Thoracic aorta (tissue), 2 donors: Measurements from ENCODE around the gene LRRTM2. TPM values are rescaled to one million over a fixed set of nuclear protein-coding genes. Genes with fewer than 3 reads are reported as not detected.
"Not testable (repeated sequence)": the region's sequence is repeated elsewhere in the genome, so short reads cannot be mapped to it uniquely, and the experiment has no call there.

Experiments used
- ATAC-seq: fragments of 150-250 bp; one replicate; pipeline ENCODE4 v1.8.0; 2017; ENCODE audit warnings: low read depth; ENCODE audit not compliant: insufficient number of reproducible peaks, low FRiP score
- DNase-seq: peaks from one replicate; pipeline ENCODE4 v3.0.0-alpha.2; 2020; ENCODE audit warnings: low spot score
- H3K27ac ChIP-seq, 2 donors: fragments of 200-600 bp; sonication (generic); 1 replicate in 1 of 2; 2 replicates in 1 of 2; pipeline ENCODE4 v1.5.1; 2016; ENCODE audit warnings: mild to moderate bottlenecking in 2 of 2, moderate library complexity in 2 of 2
- H3K27me3 ChIP-seq: fragments of 200-600 bp; sonication (generic); replicated peaks from 2 replicates; pipeline ENCODE4 v1.6.0; 2016; ENCODE audit warnings: mild to moderate bottlenecking; ENCODE audit not compliant: insufficient read depth
- H3K36me3 ChIP-seq: fragments of 200-600 bp; sonication (generic); one replicate; pipeline ENCODE4 v1.5.1; 2016
- H3K4me1 ChIP-seq, 2 donors: fragments of 200-600 bp; sonication (generic); 1 replicate in 1 of 2; 2 replicates in 1 of 2; pipeline versions ENCODE4 v1.5.1 to v1.6.0; 2016; ENCODE audit warnings: low read depth in 2 of 2, mild to moderate bottlenecking in 1 of 2; ENCODE audit not compliant: control insufficient read depth in 1 of 2
- H3K4me3 ChIP-seq: fragments of 200-600 bp; sonication (generic); 2 replicates; pipeline ENCODE4 v1.5.1; 2016; ENCODE audit warnings: mild to moderate bottlenecking
- H3K9me3 ChIP-seq: fragments of 200-600 bp; sonication (generic); 2 replicates; pipeline ENCODE4 v1.5.1; 2016
- total RNA-seq, 2 donors: library from RNA; depleted of rRNA; stranded (reverse); fragments of >200 nt; gene quantifications; one replicate each; pipeline versions ENCODE4 v1.1.0 to v1.2.3, GENCODE V29; 2016
- TF ChIP-seq, protein P1 (sequence below): fragments of 200-600 bp; sonication (generic); IDR thresholded peaks from one replicate; pipeline ENCODE4 v1.5.1; 2019; ENCODE audit warnings: antibody characterized with exemption

LRRTM2 gene
- total RNA-seq, 2 donors from 2014 or later, result 0.27 to 1.9 TPM

DNA sequence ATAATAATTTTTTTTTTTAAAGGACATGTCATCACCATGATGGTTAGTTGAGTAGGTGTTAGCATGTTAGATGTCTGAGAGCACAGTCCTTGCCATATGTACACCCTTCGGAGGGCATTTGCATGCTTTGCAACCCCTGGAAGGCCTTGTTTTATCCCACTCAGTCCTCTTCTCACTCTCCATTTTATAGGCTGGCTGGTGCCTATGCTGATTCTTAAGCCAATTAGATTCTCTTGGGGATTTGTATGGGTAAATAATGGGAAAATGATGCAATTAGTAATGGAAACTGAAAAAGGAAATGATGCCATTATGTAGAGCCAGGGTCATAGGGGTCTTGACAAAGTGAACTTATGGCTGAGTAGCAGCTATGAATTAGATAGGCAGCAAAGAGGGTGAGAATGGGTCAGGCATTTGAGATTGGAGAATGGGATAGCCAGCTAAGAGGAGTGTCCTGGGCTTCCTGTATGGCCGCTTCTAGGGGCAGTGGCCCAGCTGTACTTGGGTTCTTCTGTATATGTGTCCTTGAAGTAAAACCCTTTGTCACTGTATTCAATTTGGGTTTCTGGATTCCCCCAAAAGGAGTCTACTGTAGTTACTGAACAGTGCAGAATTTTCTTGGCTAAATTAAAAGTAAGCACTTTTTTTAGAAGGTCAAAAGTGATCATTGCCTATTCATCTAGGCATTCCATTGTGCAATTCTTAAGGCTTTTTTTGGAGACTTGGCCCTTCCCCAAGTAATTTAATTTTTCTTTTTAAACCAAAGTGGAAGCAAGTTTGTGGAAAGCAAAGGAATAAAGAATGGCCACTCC is 31.6 kb downstream of the LRRTM2 start:
- Histone ChIP-seq H3K27me3 (no peaks in the 10 kb centered on the region), H3K4me3 (peak overlapping the region; percentile 16), H3K36me3 (no peaks in the 10 kb centered on the region), H3K27ac (peak overlapping the region; percentile 64 to 88), H3K4me1 (peaks cover 37 to 86% of the 10 kb centered on the region in 2 donors), H3K9me3 (no peaks in the 10 kb centered on the region)
- TF ChIP-seq, protein P1, sequence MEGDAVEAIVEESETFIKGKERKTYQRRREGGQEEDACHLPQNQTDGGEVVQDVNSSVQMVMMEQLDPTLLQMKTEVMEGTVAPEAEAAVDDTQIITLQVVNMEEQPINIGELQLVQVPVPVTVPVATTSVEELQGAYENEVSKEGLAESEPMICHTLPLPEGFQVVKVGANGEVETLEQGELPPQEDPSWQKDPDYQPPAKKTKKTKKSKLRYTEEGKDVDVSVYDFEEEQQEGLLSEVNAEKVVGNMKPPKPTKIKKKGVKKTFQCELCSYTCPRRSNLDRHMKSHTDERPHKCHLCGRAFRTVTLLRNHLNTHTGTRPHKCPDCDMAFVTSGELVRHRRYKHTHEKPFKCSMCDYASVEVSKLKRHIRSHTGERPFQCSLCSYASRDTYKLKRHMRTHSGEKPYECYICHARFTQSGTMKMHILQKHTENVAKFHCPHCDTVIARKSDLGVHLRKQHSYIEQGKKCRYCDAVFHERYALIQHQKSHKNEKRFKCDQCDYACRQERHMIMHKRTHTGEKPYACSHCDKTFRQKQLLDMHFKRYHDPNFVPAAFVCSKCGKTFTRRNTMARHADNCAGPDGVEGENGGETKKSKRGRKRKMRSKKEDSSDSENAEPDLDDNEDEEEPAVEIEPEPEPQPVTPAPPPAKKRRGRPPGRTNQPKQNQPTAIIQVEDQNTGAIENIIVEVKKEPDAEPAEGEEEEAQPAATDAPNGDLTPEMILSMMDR, result no peak
- ATAC-seq (no peak), DNase-seq (no peak)

DNA sequence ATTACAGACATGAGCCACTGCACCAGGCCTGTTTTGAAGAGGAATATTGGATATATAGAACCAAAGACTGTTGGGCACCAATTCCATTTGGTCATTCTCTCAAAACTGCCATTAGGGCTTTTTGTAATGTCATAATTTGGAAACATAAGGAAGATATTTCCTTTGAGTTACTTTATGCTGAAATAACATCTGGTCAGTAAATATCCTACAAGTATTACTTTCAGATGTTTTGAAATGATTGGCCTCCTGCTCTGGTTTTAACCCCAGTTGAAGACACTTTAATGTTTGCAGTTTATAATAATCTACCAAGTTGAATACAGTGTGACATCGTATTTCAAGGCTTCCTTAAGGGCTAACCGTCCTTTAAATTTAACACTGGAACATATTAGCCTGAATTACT is 33.6 kb downstream of the LRRTM2 start:
- ATAC-seq, result no peak

DNA sequence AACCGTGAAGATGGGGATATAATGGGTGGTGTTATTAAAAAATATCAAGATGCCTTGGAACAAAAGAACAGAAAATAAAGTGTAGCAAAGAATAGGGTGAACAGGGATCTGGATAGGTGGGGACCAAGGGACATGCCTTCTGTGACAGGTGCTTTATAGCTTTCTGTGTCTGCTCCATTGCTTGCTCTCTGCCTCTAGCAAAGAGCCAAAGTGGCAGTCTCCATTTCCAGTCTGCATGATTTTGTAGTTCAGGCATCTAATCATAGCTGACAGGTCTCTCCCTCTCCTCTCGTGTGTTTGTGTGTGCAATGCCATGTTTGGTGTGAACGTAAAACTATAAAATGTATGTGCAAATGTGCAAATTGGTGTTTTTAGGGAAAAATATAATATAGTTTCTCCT is 35.0 kb downstream of the LRRTM2 start:
- no peak for ATAC-seq
- Histone ChIP-seq H3K27me3 (no peaks in the 10 kb centered on the region), H3K4me1 (peaks cover 27 to 62% of the 10 kb centered on the region in 2 donors), H3K36me3 (no peaks in the 10 kb centered on the region), H3K4me3 (no peak overlapping the region), H3K9me3 (no peaks in the 10 kb centered on the region), H3K27ac (no peak overlapping the region)
- DNase-seq, result no peak
- TF ChIP-seq, protein P1, result no peak

More for the DNA sequence above, 33.6 kb downstream of the LRRTM2 start:
- DNase-seq, result no peak
- Histone ChIP-seq H3K36me3 (no peaks in the 10 kb centered on the region), H3K9me3 (no peaks in the 10 kb centered on the region), H3K27me3 (no peaks in the 10 kb centered on the region), H3K4me3 (no peak overlapping the region), H3K27ac (no peak overlapping the region), H3K4me1 (peaks cover 37 to 68% of the 10 kb centered on the region in 2 donors)
- TF ChIP-seq, protein P1, result no peak

DNA sequence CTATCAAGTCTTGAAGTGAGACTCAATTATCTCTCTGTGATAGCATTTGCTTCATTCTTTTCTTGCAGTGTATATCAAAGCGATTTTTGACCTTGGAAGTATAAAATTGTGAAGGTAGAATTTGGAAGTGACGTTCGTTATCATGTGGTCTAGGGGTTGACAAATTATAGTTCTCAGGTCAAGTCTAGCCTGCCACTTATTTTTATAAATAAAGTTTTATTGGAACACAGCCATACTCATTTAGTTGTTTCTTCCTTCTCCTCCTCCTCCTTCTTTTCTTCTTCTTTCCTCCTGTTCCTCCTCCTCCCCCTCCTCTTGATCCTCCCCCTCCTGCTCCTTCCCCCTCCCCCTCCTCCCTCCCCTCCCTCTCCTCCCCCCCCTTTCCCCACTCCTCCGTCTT is 38.0 kb downstream of the LRRTM2 start:
- no peaks in the 10 kb centered on the region for H3K27me3 ChIP-seq
- H3K4me1 ChIP-seq, result peaks cover 5 to 47% of the 10 kb centered on the region in 2 donors
- no peak overlapping the region for H3K27ac ChIP-seq
- ATAC-seq, result no peak
- no peaks in the 10 kb centered on the region for H3K36me3 ChIP-seq
- no peak overlapping the region for H3K4me3 ChIP-seq
- no peak for DNase-seq
- H3K9me3 ChIP-seq, result no peaks in the 10 kb centered on the region
- TF ChIP-seq, protein P1, result no peak

DNA sequence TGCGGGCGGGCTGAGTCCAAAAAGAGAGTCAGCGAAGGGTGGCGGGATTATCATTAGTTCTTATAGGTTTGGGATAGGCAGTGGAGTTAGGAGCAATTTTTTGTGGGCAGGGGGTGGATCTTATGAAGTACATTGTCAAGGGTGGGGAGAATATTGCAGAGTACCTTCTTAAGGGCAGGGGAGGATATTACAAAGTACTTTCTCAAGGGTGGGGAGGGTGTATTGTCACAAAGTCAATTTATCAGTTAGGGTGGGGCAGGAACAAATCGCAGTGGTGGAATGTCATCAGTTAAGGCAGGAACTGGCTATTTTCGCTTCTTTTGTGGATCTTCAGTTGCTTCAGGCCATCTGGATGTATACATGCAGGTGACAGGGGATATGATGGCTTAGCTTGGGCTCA is 40.3 kb downstream of the LRRTM2 start:
- H3K9me3 ChIP-seq, H3K27ac ChIP-seq, H3K36me3 ChIP-seq, ATAC-seq, H3K4me3 ChIP-seq, DNase-seq, H3K27me3 ChIP-seq: not testable (repeated sequence)
- peaks cover 10 to 40% of the 10 kb centered on the region in 2 donors for H3K4me1 ChIP-seq
